Upper lobe of left lung (tissue), 6 donors: ENCODE measurements around the gene EYS. TPM values are rescaled to one million over a fixed set of nuclear protein-coding genes. Genes with fewer than 3 reads are reported as not detected.
"Not testable (repeated sequence)": the region's sequence is repeated elsewhere in the genome, so short reads cannot be mapped to it uniquely, and the experiment has no call there.

Experiments used
- ATAC-seq, 2 donors: fragments of 200-7000 bp; cut with Tn5 transposase; one replicate each; pipeline ENCODE4 v1.9.1; 2022; ENCODE audit warnings: mild to moderate bottlenecking in 2 of 2, moderate library complexity in 2 of 2; ENCODE audit not compliant: low FRiP score in 2 of 2
- DNase-seq, 2 donors: peaks; one replicate each; pipeline ENCODE4 v3.0.0-alpha.2; 2019 to 2020
- H3K27ac ChIP-seq, 4 donors: fragments of 200-600 bp; sonication (generic); one replicate each; pipeline ENCODE4 v1.5.1; 2016 to 2019
- H3K27me3 ChIP-seq, 4 donors: fragments of 200-600 bp; sonication (generic); one replicate each; pipeline ENCODE4 v1.5.1; 2017 to 2019
- H3K36me3 ChIP-seq, 4 donors: fragments of 200-600 bp; sonication (generic); one replicate each; pipeline ENCODE4 v1.5.1; 2016 to 2019
- H3K4me1 ChIP-seq, 4 donors: fragments of 200-600 bp; sonication (generic); one replicate each; pipeline ENCODE4 v1.5.1; 2018 to 2019
- H3K4me3 ChIP-seq, 4 donors: fragments of 200-600 bp; sonication (generic); one replicate each; pipeline ENCODE4 v1.5.1; 2017 to 2019; ENCODE audit warnings: mild to moderate bottlenecking in 2 of 4, moderate library complexity in 1 of 4
- H3K9me3 ChIP-seq, 4 donors: fragments of 200-600 bp; sonication (generic); one replicate each; pipeline ENCODE4 v1.5.1; 2018 to 2019
- CTCF ChIP-seq, 6 experiments: fragments of 450-650 bp in 4 of 6; fragments of 200-600 bp in 2 of 6; sonication (generic) in 2 of 6; IDR thresholded peaks; one replicate each; pipeline ENCODE4 v1.5.1; 2016 to 2019; ENCODE audit warnings: antibody characterized with exemption in 6 of 6
- EP300 ChIP-seq, 4 donors: sonication (generic); formaldehyde crosslinking; IDR thresholded peaks; one replicate each; pipeline ENCODE4 v1.5.1; 2017; ENCODE audit warnings: antibody characterized with exemption in 4 of 4, control low read depth in 2 of 4
- POLR2A ChIP-seq, 4 donors: fragments of 450-650 bp; IDR thresholded peaks; one replicate each; pipeline ENCODE4 v1.5.1; 2016 to 2017; ENCODE audit warnings: antibody characterized with exemption in 4 of 4, mild to moderate bottlenecking in 2 of 4
- POLR2AphosphoS5 ChIP-seq, 2 donors: sonication (generic); formaldehyde crosslinking; IDR thresholded peaks; one replicate each; pipeline ENCODE4 v1.5.1; 2017; ENCODE audit warnings: antibody characterized with exemption in 2 of 2
- WGBS, 2 donors: methylation state at CpG; one replicate each; pipeline ENCODE4 v1.1.5; 2017 to 2018; 5-methylcytosine and 5-hydroxymethylcytosine counted together
- total RNA-seq, 6 donors: library from RNA; depleted of rRNA in 4 of 6; stranded (reverse); fragments of >200 nt in 4 of 6; gene quantifications; one replicate each; pipeline versions ENCODE4 v1.1.0 to v1.2.1, GENCODE V29; 2016 to 2021
- donor health status: DM: no; HTN: no; CAD: no; lungs with moderate emphysema.
- donor health status: DM: no; HTN: yes; CAD: no; lungs with severe emphysema.

EYS gene
- total RNA-seq, 6 donors from 2014 or later, result under 0.01 to 0.46 (median 0.28) TPM; not detected in 2

- Histone ChIP-seq H3K4me3 (no peak overlapping the region), H3K36me3 (no peaks in the 10 kb centered on the region), H3K9me3 (no peaks in the 10 kb centered on the region), H3K27me3 (no peaks in the 10 kb centered on the region), H3K4me1 (no peaks in the 10 kb centered on the region), H3K27ac (no peak overlapping the region)
- no peak for ATAC-seq
- no peak for DNase-seq
- 95% methylated on average over 4 of the region's 4 CpGs for whole genome bisulfite sequencing, 2 donors
- TF ChIP-seq EP300 (IDR thresholded peaks at IDR 0.05) (no peak), POLR2AphosphoS5 (IDR thresholded peaks at IDR 0.05) (no peak), POLR2A (IDR thresholded peaks at IDR 0.05) (no peak), CTCF (IDR thresholded peaks at IDR 0.05) (no peak)
Observed at GRCh38 chr6:65004283-65004682, 702.7 kb downstream of the EYS start.

DNA sequence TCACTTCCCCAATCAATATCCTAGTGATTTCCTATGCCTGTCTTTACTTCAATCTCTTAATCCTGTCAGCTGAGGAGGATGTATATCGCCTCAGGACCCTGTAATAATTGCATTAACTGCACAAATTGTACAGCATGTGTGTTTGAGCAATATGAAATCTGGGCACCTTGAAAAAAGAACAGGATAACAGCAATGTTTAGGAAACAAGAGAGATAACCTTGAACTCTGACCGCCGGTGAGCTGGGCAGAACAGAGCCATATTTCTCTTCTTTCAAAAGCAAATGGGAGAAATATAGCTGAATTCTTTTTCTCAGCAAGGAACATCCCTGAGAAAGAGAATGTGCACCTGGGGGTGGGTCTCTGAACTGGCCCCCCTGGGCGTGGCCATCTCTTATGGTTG lies 704.1 kb downstream of the EYS start:
- not testable (repeated sequence) for H3K27ac ChIP-seq, H3K9me3 ChIP-seq, H3K27me3 ChIP-seq, ATAC-seq, DNase-seq, H3K4me3 ChIP-seq, H3K4me1 ChIP-seq, H3K36me3 ChIP-seq
- 79 to 87% methylated on average over 4 of the region's 4 CpGs for WGBS, 2 donors

DNA sequence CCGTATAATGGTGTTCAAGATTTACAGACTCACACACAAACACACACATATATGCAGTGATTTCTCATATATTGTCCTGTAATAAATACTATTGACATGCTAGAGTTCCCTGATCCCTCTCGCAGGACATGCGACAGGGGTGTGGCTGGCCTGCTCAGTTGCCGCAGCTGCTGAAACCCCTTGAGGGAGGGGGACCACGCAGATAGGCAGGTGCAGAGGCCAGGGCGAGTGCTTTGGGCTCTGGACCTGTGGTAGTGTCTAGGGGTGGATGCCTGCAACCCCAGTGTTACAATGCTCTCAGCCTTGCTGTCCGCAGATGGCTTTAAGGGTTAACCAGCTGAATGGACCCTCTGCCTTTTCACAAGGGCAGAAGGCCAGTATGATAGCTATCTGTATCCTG lies 706.2 kb downstream of the EYS start:
- TF ChIP-seq EP300 (IDR thresholded peaks at IDR 0.05) (no peak), POLR2A (IDR thresholded peaks at IDR 0.05) (no peak), POLR2AphosphoS5 (IDR thresholded peaks at IDR 0.05) (no peak), CTCF (IDR thresholded peaks at IDR 0.05) (no peak)
- H3K4me1 ChIP-seq, result no peaks in the 10 kb centered on the region
- no peaks in the 10 kb centered on the region for H3K27me3 ChIP-seq
- 90 to 92% methylated on average over 7 of the region's 7 CpGs for WGBS, 2 donors
- H3K36me3 ChIP-seq, result no peaks in the 10 kb centered on the region
- no peak overlapping the region for H3K27ac ChIP-seq
- no peaks in the 10 kb centered on the region for H3K9me3 ChIP-seq
- no peak overlapping the region for H3K4me3 ChIP-seq
- DNase-seq (peak in 1 of 2 donors; percentile 17), ATAC-seq (no peak)

DNA sequence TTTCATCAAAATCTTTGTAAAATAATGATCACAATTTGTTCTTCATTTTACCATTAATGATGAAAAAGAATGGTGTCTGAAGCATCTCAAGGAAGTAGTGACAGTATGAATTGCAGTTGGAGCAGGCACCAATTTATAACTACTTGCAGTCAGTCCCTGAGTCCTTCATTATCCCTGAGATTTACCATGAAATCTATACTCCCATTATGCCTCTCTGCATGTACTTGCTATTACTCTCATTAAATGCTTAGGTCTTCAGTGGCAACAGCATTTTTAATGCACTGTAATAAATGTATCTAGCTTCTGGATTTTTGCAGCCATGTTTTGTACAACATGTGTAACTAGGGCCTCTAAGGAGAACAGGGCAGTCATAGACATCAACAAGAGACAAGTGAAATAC lies 708.8 kb downstream of the EYS start:
- no peak for DNase-seq
- Histone ChIP-seq H3K4me1 (no peaks in the 10 kb centered on the region), H3K9me3 (no peaks in the 10 kb centered on the region), H3K36me3 (no peaks in the 10 kb centered on the region), H3K27ac (no peak overlapping the region), H3K27me3 (no peaks in the 10 kb centered on the region), H3K4me3 (no peak overlapping the region)
- no peak for ATAC-seq
- no peak for TF ChIP-seq EP300 (IDR thresholded peaks at IDR 0.05)
- TF ChIP-seq CTCF (IDR thresholded peaks at IDR 0.05), result no peak
- no peak for TF ChIP-seq POLR2A (IDR thresholded peaks at IDR 0.05)
- TF ChIP-seq POLR2AphosphoS5 (IDR thresholded peaks at IDR 0.05), result no peak

- 92 to 96% methylated on average over 4 of the region's 4 CpGs for WGBS, 2 donors
- ATAC-seq (no peak), DNase-seq (no peak)
- Histone ChIP-seq H3K9me3 (no peaks in the 10 kb centered on the region), H3K27me3 (no peaks in the 10 kb centered on the region), H3K27ac (no peak overlapping the region), H3K4me3 (no peak overlapping the region), H3K4me1 (no peaks in the 10 kb centered on the region), H3K36me3 (no peaks in the 10 kb centered on the region)
- TF ChIP-seq EP300 (IDR thresholded peaks at IDR 0.05) (no peak), POLR2AphosphoS5 (IDR thresholded peaks at IDR 0.05) (no peak), CTCF (IDR thresholded peaks at IDR 0.05) (no peak), POLR2A (IDR thresholded peaks at IDR 0.05) (no peak)
Observed at GRCh38 chr6:64996301-64996700, 710.7 kb downstream of the EYS start.
